ENCODE results near the gene BMP3.
"Not testable (repeated sequence)": the region's sequence is repeated elsewhere in the genome, so short reads cannot be mapped to it uniquely, and the experiment has no call there.

The BMP3 gene

GRCh38 chr4:81030061-81030980 lies at the start of gene BMP3:
TSS of gene BMP3 (plus strand) at chr4:81030708. CDS start at chr4:81031285, 577 bp downstream.
- no peak for DNase-seq

GRCh38 chr4:80986011-80986410 lies 44.5 kb upstream of the BMP3 start:
- no peak for DNase-seq

GRCh38 chr4:80989921-80990544 lies 40.5 kb upstream of the BMP3 start:
- peak; percentile 56 for DNase-seq

- no peak for DNase-seq
Observed at GRCh38 chr4:80990851-80991250, 39.7 kb upstream of the BMP3 start.

- no peak for DNase-seq
Observed at GRCh38 chr4:80999943-81000342, 30.6 kb upstream of the BMP3 start.

GRCh38 chr4:81003597-81004111 lies 26.9 kb upstream of the BMP3 start:
- peak; percentile 8 for DNase-seq

GRCh38 chr4:81007417-81007816 lies 23.1 kb upstream of the BMP3 start:
- DNase-seq: no peak

- DNase-seq: not testable (repeated sequence)
Observed at GRCh38 chr4:81016566-81016965, 13.9 kb upstream of the BMP3 start.

- no peak for DNase-seq
Observed at GRCh38 chr4:81019006-81019405, 11.5 kb upstream of the BMP3 start.

- DNase-seq: no peak
Observed at GRCh38 chr4:81021142-81021944, 9.2 kb upstream of the BMP3 start.

GRCh38 chr4:81021981-81022380 lies 8.5 kb upstream of the BMP3 start:
- DNase-seq: no peak

- no peak for DNase-seq
Observed at GRCh38 chr4:81023484-81023883, 7.0 kb upstream of the BMP3 start.

- no peak for DNase-seq
Observed at GRCh38 chr4:81030981-81031791, 678 bp downstream of the BMP3 start.

- no peak for DNase-seq
Observed at GRCh38 chr4:81031796-81032551, 1.5 kb downstream of the BMP3 start.

GRCh38 chr4:81032771-81033684 lies 2.5 kb downstream of the BMP3 start:
- DNase-seq: no peak

- no peak for DNase-seq
Observed at GRCh38 chr4:81038636-81039350, 8.3 kb downstream of the BMP3 start.

GRCh38 chr4:81039351-81039972 lies 9.0 kb downstream of the BMP3 start:
- DNase-seq: no peak

GRCh38 chr4:81040012-81040659 lies 9.6 kb downstream of the BMP3 start:
- DNase-seq: peak; percentile 51
